GM03348 (cell line): ENCODE data around the gene DCTPP1.

Source experiments
- DNase-seq: peaks from one replicate; pipeline ENCODE4 v3.0.0; 2012; ENCODE audit warnings: low spot score

Gene DCTPP1

DNA sequence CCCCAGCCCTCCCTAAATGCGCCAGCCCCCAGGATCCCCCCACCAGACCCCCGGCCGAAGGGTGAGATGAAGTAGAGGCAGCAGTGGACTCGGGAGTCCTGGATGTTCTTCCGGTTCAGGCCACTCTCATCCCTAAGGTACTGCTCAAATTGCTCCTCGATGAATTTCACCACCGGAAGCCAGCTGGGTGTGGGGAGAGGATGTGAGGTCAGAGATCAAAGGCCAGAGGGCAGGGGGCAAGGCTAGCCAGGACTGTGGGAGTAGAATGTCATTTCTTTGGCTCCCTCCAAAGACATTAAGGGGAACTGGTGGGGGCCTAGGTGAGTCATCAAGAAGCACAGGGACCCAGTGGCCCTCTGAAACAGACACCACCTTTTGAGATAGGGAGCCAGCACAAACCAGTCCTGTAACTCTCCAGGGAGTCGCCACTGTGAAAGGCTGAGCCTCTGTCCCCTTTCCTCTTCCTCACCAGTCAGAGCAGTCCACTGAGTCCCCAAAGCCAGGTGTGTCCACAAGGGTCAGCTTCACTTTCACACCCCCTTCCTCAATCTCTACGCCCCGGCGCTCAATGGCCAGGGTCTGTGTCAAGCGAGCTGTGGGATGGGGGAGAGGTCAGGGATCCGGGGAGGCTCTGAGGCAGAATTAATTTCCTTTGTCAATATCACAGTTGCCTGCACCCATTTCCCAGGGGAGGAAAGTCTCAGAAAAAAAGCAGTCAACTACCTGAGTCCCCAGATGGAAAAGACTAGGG lies 48.4 kb downstream of the DCTPP1 start:
- no peak for DNase-seq

DNA sequence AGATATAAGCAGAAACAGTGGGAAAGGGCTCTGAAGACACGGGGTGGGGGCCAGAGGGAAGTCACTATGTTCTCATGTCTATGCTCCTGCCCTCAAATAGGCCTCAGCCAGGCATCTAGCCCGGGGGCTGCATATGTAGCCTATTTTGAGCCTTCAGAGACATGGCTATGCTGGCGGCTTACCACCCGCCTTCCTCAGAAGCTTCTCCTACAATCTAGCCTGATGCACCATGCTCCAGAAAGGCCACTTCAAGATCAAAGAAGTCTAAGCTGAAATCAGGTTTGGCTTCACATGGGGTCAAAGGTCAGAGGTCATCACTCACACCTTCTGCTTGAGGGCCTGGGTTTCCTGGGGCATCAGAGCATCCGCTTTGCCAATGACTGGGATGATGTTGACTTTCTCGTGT lies 49.0 kb downstream of the DCTPP1 start:
- DNase-seq, result no peak

DNA sequence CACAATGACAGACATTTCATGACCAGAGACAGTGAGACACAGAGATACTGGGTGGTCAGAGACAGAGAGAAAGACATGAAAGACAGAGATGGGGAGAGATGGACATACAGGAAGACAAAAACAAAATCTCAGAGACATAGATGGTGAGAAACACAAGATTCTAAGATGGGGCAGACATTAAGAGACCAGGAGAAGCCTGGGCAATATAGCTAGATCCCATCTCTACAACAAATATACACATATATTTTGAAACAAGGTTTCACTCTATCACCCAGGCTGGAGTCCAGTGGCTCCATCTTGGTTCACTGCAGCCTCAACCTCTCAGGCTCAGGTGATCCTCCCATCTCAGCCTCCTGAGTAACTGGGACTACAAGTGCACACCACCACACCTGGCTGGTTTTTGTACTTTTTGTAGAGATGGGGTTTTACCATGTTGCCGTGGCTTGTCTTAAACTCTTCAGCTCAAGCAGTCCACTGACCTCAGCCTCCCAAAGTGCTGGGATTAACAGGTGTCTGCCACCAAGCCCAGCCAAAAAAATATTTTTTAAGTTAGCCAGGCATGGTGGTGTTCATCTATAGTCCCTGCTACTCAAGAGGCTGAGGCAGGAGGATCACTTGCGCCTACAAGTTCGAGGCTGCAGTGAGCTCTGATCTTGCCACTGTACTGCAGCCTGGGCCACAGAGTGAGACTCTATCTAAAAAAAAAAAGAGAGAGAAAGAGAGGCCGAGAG lies 49.6 kb downstream of the DCTPP1 start:
- no peak for DNase-seq

DNA sequence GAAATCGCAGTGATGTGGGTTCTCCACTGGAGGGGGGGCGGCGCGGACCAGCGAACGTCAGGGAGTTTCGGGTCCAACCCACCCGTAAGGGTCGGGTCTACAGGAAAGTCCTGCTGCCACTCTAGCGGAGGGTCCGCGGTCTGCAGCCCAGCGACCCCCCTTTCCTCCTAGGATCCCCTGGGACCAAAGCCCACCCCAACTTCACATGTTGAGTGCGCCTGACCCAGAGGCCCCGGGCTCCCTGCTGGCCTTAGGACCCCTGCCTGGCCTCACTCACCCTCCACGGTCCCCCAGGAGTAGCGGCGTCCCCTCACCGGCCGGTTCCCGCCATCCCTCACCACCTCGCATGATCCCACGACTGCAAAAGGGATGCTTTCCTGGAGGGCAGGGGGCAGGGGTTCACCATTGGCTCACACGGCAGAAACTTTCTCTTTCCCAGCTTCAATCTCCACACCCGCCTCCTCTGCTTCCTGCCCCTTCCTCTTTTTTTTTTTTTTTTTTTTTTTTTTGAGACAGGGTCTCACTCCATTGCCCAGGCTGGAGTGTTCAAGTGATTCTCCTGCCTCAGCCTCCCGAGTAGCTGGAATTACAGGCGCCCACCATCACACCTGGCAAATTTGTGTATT lies 50.6 kb downstream of the DCTPP1 start:
- no peak for DNase-seq

DNA sequence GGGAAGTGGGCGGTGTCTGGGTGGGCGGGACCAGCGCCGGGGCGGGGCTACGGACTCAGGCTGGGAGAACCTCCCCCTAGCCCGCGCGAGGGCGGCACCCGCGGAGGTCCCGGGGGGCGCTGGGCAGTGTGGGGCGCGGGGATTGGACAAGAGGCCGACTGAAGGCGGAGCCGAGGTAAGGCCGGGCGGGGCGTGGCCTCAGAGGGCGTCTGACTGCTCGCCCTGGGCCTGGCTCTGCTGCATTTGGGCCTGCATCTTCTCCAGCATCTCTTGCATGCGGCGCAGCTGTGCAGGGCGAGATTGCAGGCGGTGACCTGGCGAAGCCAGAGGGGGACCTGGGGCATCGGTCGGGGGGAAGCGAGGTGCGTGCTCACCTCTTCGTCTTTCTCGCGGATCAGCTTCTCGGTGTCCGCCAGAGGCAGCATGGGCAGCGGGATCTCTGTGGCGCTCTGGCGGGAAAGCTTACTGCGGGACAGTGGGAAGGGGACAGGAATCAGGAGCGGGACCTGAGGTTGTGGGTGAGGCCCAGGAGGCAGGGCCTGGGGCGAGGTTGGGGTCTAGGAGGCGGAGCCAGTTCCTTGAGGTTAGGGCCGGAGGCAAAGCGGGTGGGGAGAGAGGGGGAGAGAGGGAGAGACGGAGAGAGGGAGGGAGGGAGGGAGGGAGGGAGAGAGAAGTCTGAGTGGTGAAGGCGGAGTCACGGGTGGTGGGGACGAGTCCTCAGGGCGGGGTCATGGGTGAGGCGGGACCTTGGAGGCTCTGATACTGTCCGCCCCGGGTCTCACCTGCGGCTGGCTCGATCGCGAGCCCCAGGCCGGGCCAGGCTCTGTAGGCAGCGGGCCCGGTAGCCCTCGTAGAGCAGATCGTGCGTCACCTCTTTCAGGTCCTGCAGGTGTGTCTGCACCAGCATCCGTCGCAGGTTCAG lies 51.3 kb downstream of the DCTPP1 start:
- peak; percentile 99 for DNase-seq

DNA sequence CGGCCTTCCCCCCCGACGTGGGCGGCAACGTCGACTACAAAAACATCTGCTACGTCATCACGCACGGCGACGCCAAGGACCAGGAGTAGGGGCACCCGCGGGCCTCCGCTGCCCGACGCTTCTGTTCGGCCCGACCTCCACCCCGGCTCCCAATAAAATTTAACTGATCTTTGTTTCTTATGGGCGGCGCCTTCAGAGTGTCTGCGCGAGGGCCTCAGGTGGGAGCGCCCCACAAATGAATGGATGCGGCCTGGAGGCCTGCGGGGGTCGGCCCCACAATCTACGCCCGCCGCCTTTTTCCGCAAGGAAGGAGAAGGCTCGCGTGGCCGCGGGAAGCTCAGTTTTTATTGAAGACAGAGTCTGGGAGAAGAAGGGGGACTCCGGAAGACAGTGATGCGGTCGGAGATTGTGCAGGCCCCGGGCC lies 52.0 kb downstream of the DCTPP1 start:
- peak; percentile 81 for DNase-seq

DNA sequence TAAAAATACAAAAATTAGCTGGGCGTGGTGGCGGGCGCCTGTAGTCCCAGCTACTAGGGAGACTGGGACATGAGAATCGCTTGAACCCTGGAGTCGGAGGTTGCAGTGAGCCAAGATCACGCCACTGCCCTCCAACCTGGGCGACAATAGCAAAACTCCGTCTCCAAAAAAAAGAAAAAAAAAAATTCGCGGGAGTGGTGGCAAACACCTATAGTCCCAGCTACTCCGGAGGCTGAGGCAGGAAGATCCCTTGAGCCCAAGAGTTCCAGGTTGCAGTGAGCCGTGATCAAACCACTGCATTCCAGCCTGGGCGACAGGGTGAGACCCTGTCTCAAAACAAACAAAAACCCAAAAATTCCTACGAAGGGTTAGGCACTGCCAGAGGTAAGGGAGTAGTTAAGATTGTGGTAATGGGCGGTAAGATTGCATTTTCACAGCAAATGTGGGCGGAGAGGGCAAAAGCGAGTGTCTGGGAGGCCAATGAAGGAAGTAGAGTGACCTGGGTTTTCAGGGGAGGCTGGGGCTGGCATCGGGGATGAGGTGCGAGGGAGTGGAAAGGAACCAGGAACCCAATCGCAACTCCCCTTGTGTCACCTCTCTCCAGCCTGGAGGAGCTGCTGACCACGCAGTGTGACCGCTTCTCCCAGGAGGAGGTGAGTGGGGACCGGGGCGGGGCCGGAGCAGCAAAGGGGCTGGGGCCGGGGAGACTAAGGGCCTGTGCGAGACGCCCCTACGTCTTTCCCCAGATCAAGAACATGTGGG lies 52.6 kb downstream of the DCTPP1 start:
- DNase-seq, result no peak

DNA sequence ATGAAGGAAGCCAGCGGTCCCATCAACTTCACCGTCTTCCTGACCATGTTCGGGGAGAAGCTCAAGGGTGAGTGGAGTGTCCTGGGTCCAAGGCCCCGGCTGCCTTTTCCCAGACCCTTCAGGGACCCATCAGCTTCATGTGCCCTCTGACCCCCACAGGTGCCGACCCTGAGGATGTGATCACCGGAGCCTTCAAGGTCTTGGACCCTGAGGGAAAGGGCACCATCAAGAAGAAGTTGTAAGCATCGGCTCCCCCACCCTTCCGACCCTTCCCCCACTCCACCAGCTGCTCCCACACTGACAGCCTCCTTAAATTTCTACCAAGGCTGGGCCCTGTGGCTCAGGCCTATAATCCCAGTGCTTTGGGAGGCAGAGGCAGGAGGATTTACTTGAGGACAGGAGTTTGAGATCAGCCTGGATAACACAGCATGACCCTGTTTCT lies 53.3 kb downstream of the DCTPP1 start:
- no peak for DNase-seq

DNA sequence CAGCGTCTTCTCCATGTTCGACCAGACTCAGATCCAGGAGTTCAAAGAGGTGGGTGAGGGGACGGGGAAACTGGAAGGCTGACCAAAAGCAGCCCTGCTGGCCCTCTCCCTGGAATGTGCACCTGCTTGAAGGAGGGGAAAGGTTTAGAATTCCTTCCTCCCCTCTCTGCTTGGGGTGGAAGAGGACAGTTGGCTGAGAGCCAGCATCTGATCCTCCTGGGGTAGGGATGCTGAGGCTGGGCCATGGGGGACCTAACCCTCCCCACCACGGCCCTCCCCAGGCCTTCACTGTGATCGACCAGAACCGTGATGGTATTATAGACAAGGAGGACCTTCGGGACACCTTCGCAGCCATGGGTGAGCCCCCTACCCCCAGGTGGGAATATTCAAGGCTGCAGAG lies 54.0 kb downstream of the DCTPP1 start:
- DNase-seq, result no peak

DNA sequence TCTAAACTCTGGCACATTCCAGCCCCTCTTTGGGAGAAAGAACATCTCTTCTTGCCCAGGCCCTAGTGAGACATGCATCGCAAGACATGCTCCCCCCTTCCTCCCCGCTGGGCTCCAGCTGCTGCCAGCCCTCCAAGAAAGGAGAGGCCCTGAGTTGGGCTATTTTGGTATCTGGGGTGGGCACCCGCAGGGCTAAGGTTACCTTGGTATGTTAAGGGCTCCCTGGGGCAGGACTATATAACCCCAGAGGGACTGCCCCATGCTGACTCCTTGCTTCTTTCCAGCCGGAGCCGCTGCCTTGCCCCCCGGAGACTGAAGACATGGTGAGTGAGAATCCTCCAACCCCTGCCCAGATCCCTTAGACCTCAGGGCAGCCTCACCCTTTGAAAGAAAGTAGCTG lies 55.3 kb downstream of the DCTPP1 start, which contains the start of gene MYL11:
Gene MYL11, plus strand, starts transcription at position 265 of the 400 bp plus-strand sequence. Its CDS starts 56 bp downstream, at position 321.
- no peak for DNase-seq
